ENCODE measurements around the gene CACNA1E.

Gene CACNA1E

GRCh38 chr1:181635110-181635509 lies 151.8 kb downstream of the CACNA1E start:
- no peak for DNase-seq (ENCODE audit: low read depth in 2 of 2)

- DNase-seq (ENCODE audit: low read depth in 2 of 2), result no peak
These were observed 154.7 kb downstream of the CACNA1E start for GRCh38 chr1:181637998-181638397.

- no peak for DNase-seq (ENCODE audit: low read depth in 2 of 2)
These were observed 157.6 kb downstream of the CACNA1E start for GRCh38 chr1:181640956-181641355.

- no peak for DNase-seq (ENCODE audit: low read depth in 2 of 2)
These were observed 160.3 kb downstream of the CACNA1E start for GRCh38 chr1:181643631-181644030.

- DNase-seq (ENCODE audit: low read depth in 2 of 2), result no peak
These were observed 161.9 kb downstream of the CACNA1E start for GRCh38 chr1:181645171-181645570.

GRCh38 chr1:181646710-181647109 lies 163.4 kb downstream of the CACNA1E start:
- DNase-seq (ENCODE audit: low read depth in 2 of 2), result no peak

GRCh38 chr1:181647314-181648035 lies 164.2 kb downstream of the CACNA1E start:
- no peak for DNase-seq (ENCODE audit: low read depth in 2 of 2)

- no peak for DNase-seq (ENCODE audit: low read depth in 2 of 2)
These were observed 168.0 kb downstream of the CACNA1E start for GRCh38 chr1:181651276-181651675.

GRCh38 chr1:181655756-181656155 lies 172.4 kb downstream of the CACNA1E start:
- no peak for DNase-seq (ENCODE audit: low read depth in 2 of 2)

GRCh38 chr1:181656491-181656890 lies 173.2 kb downstream of the CACNA1E start:
- no peak for DNase-seq (ENCODE audit: low read depth in 2 of 2)

GRCh38 chr1:181658581-181658980 lies 175.3 kb downstream of the CACNA1E start:
- DNase-seq (ENCODE audit: low read depth in 2 of 2), result no peak

- no peak for DNase-seq (ENCODE audit: low read depth in 2 of 2)
These were observed 176.1 kb downstream of the CACNA1E start for GRCh38 chr1:181659321-181659957.

- no peak for DNase-seq (ENCODE audit: low read depth in 2 of 2)
These were observed 177.3 kb downstream of the CACNA1E start for GRCh38 chr1:181660621-181661020.

- no peak for DNase-seq (ENCODE audit: low read depth in 2 of 2)
These were observed 178.3 kb downstream of the CACNA1E start for GRCh38 chr1:181661569-181661968.

GRCh38 chr1:181662606-181663005 lies 179.3 kb downstream of the CACNA1E start:
- no peak for DNase-seq (ENCODE audit: low read depth in 2 of 2)

- DNase-seq (ENCODE audit: low read depth in 2 of 2), result no peak
These were observed 181.2 kb downstream of the CACNA1E start for GRCh38 chr1:181664543-181664942.

- no peak for DNase-seq (ENCODE audit: low read depth in 2 of 2)
These were observed 185.9 kb downstream of the CACNA1E start for GRCh38 chr1:181669246-181669645.

GRCh38 chr1:181674617-181675016 lies 191.3 kb downstream of the CACNA1E start:
- no peak for DNase-seq (ENCODE audit: low read depth in 2 of 2)

GRCh38 chr1:181675091-181675917 lies 192.0 kb downstream of the CACNA1E start:
- no peak for DNase-seq (ENCODE audit: low read depth in 2 of 2)

- DNase-seq (ENCODE audit: low read depth in 2 of 2), result no peak
These were observed 192.5 kb downstream of the CACNA1E start for GRCh38 chr1:181675918-181676190.

GRCh38 chr1:181676269-181676668 lies 193.0 kb downstream of the CACNA1E start:
- no peak for DNase-seq (ENCODE audit: low read depth in 2 of 2)

GRCh38 chr1:181680332-181680731 lies 197.0 kb downstream of the CACNA1E start:
- no peak for DNase-seq (ENCODE audit: low read depth in 2 of 2)

GRCh38 chr1:181680871-181681270 lies 197.6 kb downstream of the CACNA1E start:
- no peak for DNase-seq (ENCODE audit: low read depth in 2 of 2)
